HFF-Myc (cell line): ENCODE data around the gene HACD2.

Source experiments
- DNase-seq: peaks from one replicate; pipeline ENCODE4 v3.0.0-alpha.2; 2011; ENCODE audit warnings: low read depth; ENCODE audit errors: extremely low read depth
- H3K4me3 ChIP-seq: replicated peaks from 2 replicates; pipeline ENCODE4 v1.5.1; 2011; ENCODE audit warnings: low read depth, mild to moderate bottlenecking, control low read depth, low read length
- TF ChIP-seq, protein P1 (sequence below): IDR thresholded peaks from 2 replicates; pipeline ENCODE4 v1.5.1; 2012; ENCODE audit warnings: mild to moderate bottlenecking, low read depth, low read length, control low read depth; ENCODE audit errors: missing control alignments

Gene HACD2

DNA sequence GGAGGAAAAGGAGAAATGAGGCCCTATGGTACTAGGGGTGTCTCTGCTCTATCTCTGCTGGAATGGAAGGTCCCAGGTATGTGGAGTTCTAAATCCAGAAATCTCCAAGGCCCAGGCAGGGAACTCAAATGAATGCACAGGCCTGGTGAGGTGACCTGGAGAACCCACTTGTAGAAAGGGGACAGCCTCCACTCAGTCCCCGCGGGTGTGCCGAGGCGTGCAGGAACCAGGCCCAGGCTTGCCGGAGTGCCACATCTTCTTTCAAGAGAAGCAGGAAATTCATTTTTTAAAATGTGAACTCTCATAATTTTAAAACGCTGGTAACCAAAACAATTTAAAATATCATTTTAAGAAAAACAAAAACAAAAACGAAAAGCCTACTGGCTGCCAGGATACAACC lies 103.8 kb downstream of the HACD2 start:
- TF ChIP-seq, protein P1, sequence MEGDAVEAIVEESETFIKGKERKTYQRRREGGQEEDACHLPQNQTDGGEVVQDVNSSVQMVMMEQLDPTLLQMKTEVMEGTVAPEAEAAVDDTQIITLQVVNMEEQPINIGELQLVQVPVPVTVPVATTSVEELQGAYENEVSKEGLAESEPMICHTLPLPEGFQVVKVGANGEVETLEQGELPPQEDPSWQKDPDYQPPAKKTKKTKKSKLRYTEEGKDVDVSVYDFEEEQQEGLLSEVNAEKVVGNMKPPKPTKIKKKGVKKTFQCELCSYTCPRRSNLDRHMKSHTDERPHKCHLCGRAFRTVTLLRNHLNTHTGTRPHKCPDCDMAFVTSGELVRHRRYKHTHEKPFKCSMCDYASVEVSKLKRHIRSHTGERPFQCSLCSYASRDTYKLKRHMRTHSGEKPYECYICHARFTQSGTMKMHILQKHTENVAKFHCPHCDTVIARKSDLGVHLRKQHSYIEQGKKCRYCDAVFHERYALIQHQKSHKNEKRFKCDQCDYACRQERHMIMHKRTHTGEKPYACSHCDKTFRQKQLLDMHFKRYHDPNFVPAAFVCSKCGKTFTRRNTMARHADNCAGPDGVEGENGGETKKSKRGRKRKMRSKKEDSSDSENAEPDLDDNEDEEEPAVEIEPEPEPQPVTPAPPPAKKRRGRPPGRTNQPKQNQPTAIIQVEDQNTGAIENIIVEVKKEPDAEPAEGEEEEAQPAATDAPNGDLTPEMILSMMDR = no peak
- no peak overlapping the region for H3K4me3 ChIP-seq
- DNase-seq = no peak

DNA sequence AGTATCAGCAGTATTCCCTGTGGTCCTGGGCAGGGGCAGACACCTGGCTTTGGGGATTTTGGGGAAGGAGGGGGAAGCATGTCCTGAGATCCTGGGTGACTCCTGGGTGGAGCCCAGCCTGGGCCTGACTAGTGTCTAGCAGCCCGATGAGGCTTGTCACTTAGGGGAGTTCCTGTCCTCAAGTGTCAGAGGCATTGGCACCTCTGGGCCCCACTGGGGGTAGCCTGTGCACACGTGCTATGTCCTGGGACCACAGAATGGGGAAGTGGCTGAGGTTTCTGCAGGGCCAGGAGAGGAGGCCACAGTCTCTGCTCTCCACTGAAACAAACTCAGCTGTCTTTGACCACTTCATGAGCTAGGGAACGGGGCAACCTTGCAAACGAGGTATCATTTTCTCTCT lies 104.4 kb downstream of the HACD2 start:
- TF ChIP-seq, protein P1 = no peak
- DNase-seq = no peak
- no peak overlapping the region for H3K4me3 ChIP-seq

DNA sequence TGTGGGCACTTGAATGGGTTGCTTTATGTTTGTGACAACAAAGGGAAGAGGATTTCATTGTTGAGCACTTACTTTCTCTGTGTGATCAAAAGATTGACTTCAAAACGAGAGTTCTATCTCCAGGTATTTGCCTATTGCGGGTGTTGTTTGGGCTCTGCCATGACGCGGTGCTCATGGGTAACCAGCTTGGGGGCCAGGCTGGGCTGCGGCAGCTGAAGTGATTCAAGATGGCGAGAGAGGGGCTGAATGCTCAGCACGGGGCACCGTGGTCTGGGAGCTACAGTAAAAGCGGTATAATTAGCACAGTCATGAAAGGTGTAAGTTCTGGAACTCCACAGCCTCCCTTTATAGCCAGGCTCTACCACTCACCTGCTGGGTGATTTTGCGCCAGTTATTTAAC lies 105.0 kb downstream of the HACD2 start:
- DNase-seq = no peak
- H3K4me3 ChIP-seq = no peak overlapping the region
- TF ChIP-seq, protein P1 = no peak

DNA sequence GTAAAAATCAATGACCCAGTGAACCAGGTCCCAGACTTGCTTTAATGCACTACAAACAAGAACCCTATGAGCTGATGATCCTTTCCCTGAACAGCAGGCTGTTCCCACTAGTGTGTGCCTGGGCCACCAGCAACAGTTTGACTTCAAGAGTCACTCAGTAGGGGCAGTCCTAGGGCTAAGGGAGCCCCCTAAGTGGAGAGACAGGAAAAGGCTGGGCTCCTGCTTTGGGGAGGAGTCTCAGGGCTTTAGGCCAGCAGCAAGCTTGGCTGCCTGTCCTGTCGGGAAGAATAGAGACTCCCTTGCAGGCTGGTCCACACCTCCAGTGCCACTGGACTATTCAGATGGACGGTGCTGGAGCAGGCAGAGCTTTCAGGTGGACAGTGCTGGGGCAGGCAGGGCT lies 106.5 kb downstream of the HACD2 start:
- DNase-seq = no peak
- TF ChIP-seq, protein P1 = no peak
- H3K4me3 ChIP-seq = no peak overlapping the region

DNA sequence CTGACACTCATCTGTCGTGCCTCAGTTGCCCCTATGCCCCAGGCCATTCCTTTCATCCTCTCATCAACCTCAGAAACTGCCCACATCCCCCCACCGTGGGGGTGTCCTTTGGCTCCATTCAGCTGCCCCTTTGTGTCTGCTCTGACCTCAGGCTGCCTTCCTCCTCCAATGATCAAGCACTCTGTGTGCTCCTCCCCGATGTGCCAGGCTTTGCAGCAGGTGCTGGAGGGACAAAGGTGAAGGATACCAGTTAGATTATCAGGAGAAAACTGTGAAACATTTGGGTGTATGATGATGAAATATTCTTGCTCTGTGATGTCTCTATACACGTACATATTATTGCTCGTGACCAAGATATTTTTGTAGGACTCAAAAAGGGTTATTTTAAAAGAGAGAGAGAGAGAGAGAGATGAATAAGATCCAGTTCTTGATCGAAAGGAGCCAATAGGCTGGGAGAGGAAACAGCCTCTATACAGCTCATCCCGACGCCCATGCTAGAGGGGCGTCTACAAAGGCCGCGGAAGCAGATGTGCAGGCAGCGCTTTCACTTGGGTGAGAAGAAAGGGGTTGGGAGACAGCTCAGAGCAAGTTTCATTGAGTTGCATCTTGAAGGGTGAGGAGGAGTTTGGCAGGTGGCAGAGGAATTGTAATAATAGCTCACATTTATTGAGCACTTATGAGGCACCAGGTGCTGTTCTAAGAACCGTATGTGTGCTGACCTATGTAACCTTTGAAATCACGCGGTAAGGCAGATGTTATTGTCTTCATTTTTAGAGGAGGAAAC lies 107.7 kb downstream of the HACD2 start:
- TF ChIP-seq, protein P1 = no peak

DNA sequence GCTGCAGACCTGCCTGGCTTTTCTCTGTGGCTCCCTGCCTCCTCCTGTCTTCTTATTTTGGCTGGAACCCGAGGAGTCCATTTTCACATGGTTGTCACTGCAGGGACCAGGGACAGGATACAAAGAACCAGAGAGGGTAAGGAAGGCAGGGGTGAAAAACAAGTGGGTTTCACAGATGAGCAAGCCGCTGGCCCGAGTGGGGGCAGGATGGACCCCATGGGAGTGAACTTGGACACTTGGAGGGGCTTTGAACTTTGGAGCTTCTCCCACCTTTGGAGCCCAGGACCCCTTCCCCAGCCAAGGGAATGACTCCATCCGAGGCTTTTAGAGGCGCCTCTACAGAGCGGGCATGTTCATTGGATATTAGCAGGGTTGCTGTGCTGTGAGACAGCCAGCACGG lies 109.1 kb downstream of the HACD2 start:
- DNase-seq = no peak
- TF ChIP-seq, protein P1 = no peak
- H3K4me3 ChIP-seq = no peak overlapping the region

More for the DNA sequence above, 107.7 kb downstream of the HACD2 start:
- DNase-seq = no peak
- H3K4me3 ChIP-seq = no peak overlapping the region

DNA sequence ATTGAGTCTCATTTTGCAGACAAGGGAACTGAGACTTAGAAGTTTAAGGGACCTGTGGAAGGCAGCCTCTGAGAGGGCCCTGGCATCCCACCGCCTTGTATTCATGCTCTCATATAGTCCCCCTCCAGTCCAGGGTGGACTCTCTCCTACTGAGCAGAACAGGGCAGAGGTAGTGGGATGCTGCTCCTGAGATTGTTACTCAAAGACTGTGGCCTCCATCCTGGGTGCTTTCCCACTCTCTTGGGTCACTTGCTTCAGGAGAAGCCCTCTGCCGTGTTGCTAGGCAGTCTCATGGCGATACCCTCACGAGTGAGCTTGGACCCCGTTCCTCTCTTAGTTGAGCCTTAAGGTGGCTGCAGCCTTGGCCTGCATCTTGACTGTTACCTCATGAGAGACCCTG lies 113.7 kb downstream of the HACD2 start:
- H3K4me3 ChIP-seq = no peak overlapping the region
- no peak for DNase-seq
- TF ChIP-seq, protein P1 = no peak
